Osteocyte (in vitro differentiated cells): ENCODE results near the gene ALK. TPM values are rescaled to one million over a fixed set of nuclear protein-coding genes. Genes with fewer than 3 reads are reported as not detected.

Experiments
- DNase-seq: peaks from one replicate; pipeline ENCODE4 v3.0.0; 2021; ENCODE audit warnings: mixed read lengths; ENCODE audit not compliant: unreplicated experiment; ENCODE audit errors: extremely low spot score
- H3K27ac Mint-ChIP-seq: one replicate; pipeline ENCODE4 v1.8.0; 2021; ENCODE audit warnings: mild to moderate bottlenecking, mixed read lengths; ENCODE audit not compliant: unreplicated experiment
- H3K27me3 Mint-ChIP-seq: one replicate; pipeline ENCODE4 v1.8.0; 2021; ENCODE audit warnings: mixed read lengths; ENCODE audit not compliant: unreplicated experiment
- H3K36me3 Mint-ChIP-seq: one replicate; pipeline ENCODE4 v1.8.0; 2021; ENCODE audit warnings: mixed read lengths; ENCODE audit not compliant: unreplicated experiment
- H3K4me1 Mint-ChIP-seq: one replicate; pipeline ENCODE4 v1.8.0; 2021; ENCODE audit warnings: mixed read lengths; ENCODE audit not compliant: unreplicated experiment
- H3K4me3 Mint-ChIP-seq: one replicate; pipeline ENCODE4 v1.8.0; 2021; ENCODE audit warnings: mild to moderate bottlenecking, moderate library complexity, mixed read lengths; ENCODE audit not compliant: unreplicated experiment
- H3K9me3 Mint-ChIP-seq: one replicate; pipeline ENCODE4 v1.8.0; 2021; ENCODE audit warnings: mixed read lengths; ENCODE audit not compliant: unreplicated experiment
- total RNA-seq: library from RNA; stranded (reverse); gene quantifications from 2 replicates; pipeline ENCODE4 v1.2.1, GENCODE V29; 2021
- TF ChIP-seq, protein P1 (sequence below): fragments of 200-600 bp; sonication (generic); IDR thresholded peaks from 2 replicates; pipeline ENCODE4 v1.5.0; 2021; ENCODE audit warnings: antibody characterized with exemption, mild to moderate bottlenecking, moderate library complexity

ALK gene
- total RNA-seq, 1 donor from 2014 or later, result not detected

DNA sequence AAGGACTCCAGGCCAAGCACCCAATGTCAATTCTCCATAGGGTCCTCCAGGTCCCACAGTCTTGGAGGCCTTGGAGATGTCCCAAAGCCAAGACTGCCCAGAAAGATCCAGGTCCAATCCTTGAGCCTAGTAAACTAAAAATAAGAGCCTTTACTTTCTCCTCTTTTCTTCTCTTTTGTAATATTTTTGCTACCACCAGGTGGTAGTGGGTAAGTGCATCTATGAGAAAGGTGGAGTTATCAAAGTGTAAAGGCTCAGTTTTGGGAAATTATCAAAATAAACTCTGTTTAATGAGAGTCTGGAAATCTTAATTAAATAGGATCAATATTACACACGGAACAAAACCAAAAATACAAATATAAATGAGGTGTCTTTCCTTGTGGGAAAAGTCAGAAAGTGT, 276.4 kb downstream of the ALK start:
- DNase-seq, result no peak
- Mint-ChIP-seq H3K27ac (no peak overlapping the region), H3K9me3 (peaks cover 30% of the 10 kb centered on the region), H3K4me1 (no peaks in the 10 kb centered on the region), H3K4me3 (no peak overlapping the region), H3K36me3 (no peaks in the 10 kb centered on the region), H3K27me3 (peaks cover 3% of the 10 kb centered on the region)
- TF ChIP-seq, protein P1, sequence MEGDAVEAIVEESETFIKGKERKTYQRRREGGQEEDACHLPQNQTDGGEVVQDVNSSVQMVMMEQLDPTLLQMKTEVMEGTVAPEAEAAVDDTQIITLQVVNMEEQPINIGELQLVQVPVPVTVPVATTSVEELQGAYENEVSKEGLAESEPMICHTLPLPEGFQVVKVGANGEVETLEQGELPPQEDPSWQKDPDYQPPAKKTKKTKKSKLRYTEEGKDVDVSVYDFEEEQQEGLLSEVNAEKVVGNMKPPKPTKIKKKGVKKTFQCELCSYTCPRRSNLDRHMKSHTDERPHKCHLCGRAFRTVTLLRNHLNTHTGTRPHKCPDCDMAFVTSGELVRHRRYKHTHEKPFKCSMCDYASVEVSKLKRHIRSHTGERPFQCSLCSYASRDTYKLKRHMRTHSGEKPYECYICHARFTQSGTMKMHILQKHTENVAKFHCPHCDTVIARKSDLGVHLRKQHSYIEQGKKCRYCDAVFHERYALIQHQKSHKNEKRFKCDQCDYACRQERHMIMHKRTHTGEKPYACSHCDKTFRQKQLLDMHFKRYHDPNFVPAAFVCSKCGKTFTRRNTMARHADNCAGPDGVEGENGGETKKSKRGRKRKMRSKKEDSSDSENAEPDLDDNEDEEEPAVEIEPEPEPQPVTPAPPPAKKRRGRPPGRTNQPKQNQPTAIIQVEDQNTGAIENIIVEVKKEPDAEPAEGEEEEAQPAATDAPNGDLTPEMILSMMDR, result no peak

DNA sequence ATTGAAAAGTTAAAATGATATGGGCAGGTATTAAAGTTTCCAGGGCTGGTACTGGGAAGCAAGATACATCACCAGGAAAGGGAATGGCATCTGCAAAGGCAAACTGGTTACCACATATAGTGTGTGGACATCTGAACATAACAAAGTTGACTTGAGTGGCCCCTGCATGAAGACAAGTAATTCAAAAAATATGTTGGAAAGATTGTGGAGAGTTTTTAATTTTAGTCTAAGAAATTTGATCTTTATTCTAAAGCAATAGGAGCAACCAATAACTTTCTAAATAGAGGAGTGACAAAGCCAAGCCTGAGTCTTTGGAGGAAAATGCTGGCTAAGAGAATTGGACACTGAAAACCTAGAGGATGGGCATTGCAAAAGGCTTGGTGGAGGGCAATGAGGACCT, 278.2 kb downstream of the ALK start:
- Mint-ChIP-seq H3K4me3 (no peak overlapping the region), H3K27ac (no peak overlapping the region), H3K4me1 (no peaks in the 10 kb centered on the region), H3K36me3 (no peaks in the 10 kb centered on the region), H3K9me3 (peaks cover 19% of the 10 kb centered on the region), H3K27me3 (peaks cover 3% of the 10 kb centered on the region)
- no peak for DNase-seq
- TF ChIP-seq, protein P1, result no peak

- Mint-ChIP-seq H3K9me3 (no peaks in the 10 kb centered on the region), H3K27ac (no peak overlapping the region), H3K4me1 (no peaks in the 10 kb centered on the region), H3K27me3 (peaks cover 3% of the 10 kb centered on the region), H3K4me3 (no peak overlapping the region), H3K36me3 (no peaks in the 10 kb centered on the region)
- TF ChIP-seq, protein P1, result no peak
- DNase-seq, result no peak
Measured at GRCh38 chr2:29640360-29640759, 281.0 kb downstream of the ALK start.

- H3K4me1 Mint-ChIP-seq, result no peaks in the 10 kb centered on the region
- H3K4me3 Mint-ChIP-seq, result no peak overlapping the region
- H3K36me3 Mint-ChIP-seq, result no peaks in the 10 kb centered on the region
- no peaks in the 10 kb centered on the region for H3K9me3 Mint-ChIP-seq
- peaks cover 3% of the 10 kb centered on the region for H3K27me3 Mint-ChIP-seq
- TF ChIP-seq, protein P1, result no peak
- no peak overlapping the region for H3K27ac Mint-ChIP-seq
- DNase-seq, result no peak
Measured at GRCh38 chr2:29638641-29639040, 282.7 kb downstream of the ALK start.

- TF ChIP-seq, protein P1, result no peak
- no peaks in the 10 kb centered on the region for H3K36me3 Mint-ChIP-seq
- no peaks in the 10 kb centered on the region for H3K9me3 Mint-ChIP-seq
- no peak overlapping the region for H3K4me3 Mint-ChIP-seq
- no peaks in the 10 kb centered on the region for H3K4me1 Mint-ChIP-seq
- H3K27me3 Mint-ChIP-seq, result peaks cover 5% of the 10 kb centered on the region
- H3K27ac Mint-ChIP-seq, result no peak overlapping the region
- DNase-seq, result no peak
Measured at GRCh38 chr2:29634916-29635315, 286.5 kb downstream of the ALK start.
